LoVo (cell line): ENCODE data around the gene PNPLA6.

Experiments
- DNase-seq: peaks from one replicate; pipeline ENCODE4 v3.0.0-alpha.2; 2016; ENCODE audit warnings: low spot score

PNPLA6 gene

DNA sequence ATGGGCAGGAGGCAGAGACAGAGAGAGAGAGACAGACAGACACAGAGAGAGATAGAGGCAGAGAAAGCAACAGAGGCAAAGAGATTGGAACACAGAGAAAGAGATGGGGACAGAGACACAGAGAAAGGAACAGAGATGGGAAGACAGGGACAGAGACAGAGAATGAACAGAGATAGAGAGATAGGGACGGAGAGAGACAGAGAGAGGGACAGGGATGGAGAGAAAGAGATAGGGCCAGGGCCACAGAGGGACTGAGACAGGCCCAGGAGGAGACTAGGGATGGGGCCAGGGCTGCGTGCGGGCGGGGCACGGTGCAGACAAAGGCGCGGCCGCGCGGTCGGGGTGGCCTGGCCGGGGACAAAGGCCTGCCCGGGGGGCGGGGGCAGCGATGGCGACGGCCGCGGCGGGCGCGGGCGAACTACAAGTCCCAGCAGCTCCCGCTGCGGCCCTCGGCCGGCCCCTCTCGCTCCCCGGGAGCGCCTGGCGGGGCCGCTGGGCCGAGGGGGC lies 19.8 kb upstream of the PNPLA6 start, which contains the start of gene ZNF358:
Gene ZNF358, plus strand, starts transcription at position 459 of the 507 bp plus-strand sequence. CDS start 3,140 bp downstream, outside the sequence.
- DNase-seq, result peak; percentile 75

DNA sequence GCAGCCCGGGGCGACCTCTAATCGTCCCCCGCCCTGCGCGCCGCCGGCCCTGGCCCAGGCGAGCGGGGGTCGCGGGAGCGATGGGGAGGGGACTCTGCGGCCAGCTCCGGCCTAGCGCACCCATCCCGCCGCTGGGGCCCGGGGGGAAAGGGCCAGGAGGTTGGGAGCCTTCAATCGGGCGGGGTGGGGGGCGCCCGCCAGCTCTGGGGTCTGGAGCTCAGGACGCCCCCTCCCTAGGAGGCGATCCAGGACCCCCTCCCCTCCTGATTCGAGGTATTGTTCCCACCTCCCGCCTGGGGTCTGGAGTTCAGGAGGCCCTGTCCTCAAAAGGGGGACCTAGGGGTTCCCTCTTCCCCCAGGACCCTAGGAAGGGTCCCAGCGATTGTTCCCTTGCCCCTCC lies 19.2 kb upstream of the PNPLA6 start:
- no peak for DNase-seq

GRCh38 chr19:7516878-7517277 lies 18.6 kb upstream of the PNPLA6 start:
- no peak for DNase-seq

GRCh38 chr19:7519361-7520130 lies 16.0 kb upstream of the PNPLA6 start:
- DNase-seq, result no peak

DNA sequence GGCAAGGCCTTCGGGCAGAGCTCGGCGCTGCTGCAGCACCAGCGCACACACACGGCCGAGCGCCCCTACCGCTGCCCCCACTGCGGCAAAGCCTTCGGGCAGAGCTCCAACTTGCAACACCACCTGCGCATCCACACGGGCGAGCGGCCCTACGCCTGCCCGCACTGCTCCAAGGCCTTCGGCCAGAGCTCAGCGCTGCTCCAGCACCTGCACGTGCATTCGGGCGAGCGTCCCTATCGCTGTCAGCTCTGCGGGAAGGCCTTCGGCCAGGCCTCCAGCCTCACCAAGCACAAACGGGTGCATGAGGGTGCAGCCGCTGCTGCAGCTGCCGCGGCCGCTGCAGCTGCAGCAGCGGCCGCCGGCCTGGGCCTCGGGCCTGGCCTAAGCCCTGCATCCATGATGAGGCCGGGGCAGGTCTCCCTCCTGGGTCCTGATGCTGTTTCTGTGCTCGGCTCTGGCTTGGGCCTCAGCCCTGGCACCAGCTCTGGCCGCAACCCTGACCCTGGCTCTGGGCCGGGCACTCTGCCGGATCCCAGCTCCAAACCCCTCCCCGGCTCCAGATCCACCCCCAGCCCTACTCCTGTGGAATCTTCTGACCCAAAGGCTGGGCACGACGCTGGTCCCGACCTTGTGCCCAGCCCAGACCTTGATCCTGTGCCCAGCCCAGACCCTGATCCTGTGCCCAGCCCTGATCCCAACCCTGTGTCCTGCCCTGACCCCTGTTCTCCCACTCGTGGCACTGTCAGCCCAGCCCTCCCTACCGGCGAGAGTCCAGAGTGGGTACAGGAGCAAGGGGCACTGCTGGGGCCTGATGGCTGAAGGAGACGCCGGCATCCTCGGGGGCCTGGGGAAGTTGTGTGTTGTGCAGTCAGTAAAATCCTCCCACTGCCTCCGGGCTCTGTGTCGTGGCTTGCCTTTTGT lies 15.1 kb upstream of the PNPLA6 start:
- DNase-seq, result no peak

DNA sequence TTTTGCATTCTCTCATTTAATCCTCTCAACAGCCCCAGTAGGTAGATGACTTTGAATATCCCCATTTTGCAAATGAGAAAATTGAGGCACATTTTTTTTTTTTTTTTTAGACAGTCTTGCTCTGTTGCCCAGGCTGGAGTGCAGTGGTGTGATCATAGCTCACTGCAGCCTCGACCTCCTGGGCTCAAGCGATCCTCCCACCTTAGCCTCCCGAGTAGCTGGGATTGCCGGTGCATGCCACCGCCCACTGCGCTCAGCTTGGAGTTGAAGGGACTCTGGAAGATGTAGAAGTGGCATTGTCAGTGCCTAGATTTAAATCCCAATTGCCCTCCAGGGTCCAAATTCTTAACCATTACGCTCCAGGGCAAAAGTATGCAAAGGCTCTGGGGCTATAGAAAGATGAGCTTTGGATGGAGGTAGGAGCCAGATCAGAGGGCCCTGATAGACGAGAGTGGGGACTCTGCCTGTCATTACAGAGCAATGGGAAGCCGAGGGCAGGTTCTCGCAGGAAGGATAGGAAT lies 13.9 kb upstream of the PNPLA6 start:
- DNase-seq, result no peak

DNA sequence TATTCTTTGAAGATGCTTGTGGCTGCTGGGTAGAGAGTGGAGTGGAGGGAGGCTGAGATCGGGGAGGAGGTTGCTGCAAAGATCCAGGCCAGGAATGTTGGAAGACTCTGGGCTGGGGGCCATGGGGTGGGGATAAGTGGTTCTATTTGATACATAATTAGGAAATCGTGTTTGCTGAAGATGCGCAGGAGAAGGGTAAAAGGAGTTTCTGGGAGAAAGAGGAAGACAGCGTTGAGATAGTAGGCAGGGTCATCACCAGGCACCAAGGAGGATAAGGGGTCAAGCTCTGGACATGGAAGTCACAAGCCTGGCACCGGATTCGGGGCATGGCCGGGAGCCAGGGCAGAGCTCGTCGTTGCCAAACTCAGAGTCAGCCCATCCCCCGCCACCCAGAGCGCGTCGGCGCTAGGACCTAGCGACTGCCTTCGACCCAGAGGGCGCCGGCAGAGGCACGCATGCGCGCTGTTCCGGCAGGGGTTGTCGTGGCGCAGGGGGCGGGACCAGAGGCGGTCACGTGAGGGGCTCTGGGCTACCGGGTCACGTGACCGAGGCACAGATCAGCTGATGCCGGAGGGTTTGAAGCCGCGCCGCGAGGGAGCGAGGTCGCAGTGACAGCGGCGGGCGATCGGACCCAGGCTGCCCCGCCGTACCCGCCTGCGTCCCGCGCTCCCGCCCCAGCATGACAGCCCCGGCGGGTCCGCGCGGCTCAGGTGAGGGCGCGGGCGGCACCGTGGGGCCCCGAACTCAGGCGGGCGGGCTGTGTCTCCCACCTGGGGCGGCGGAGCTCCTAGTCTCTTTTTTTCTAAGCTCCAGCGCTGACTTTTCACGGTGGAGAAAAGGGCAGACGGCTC lies 13.2 kb upstream of the PNPLA6 start, which contains the start of gene MCOLN1:
Gene MCOLN1, plus strand, starts transcription at position 553 of the 851 bp plus-strand sequence. Its CDS starts 127 bp downstream, at position 680.
- DNase-seq, result peak; percentile 98

GRCh38 chr19:7522923-7523667 lies 12.4 kb upstream of the PNPLA6 start:
- no peak for DNase-seq

DNA sequence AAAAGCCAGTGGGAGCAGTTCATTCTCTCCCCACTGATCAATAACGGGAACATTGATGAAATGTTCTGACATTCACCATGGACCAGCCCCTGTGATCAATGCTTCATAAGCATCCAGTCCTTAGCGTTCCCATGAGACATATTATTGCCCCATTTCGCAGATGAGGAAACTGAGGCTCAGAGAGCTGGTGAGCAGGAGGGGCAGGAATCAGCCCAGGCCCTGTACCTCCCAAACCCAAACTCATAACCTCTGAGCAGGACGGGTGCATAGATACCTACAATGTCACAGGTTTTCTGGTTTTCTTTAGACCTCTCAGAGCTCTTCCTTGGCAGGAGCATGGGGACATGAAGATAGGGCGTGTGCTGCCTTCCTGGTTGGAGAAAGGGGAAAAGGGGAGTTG lies 11.0 kb upstream of the PNPLA6 start:
- no peak for DNase-seq

DNA sequence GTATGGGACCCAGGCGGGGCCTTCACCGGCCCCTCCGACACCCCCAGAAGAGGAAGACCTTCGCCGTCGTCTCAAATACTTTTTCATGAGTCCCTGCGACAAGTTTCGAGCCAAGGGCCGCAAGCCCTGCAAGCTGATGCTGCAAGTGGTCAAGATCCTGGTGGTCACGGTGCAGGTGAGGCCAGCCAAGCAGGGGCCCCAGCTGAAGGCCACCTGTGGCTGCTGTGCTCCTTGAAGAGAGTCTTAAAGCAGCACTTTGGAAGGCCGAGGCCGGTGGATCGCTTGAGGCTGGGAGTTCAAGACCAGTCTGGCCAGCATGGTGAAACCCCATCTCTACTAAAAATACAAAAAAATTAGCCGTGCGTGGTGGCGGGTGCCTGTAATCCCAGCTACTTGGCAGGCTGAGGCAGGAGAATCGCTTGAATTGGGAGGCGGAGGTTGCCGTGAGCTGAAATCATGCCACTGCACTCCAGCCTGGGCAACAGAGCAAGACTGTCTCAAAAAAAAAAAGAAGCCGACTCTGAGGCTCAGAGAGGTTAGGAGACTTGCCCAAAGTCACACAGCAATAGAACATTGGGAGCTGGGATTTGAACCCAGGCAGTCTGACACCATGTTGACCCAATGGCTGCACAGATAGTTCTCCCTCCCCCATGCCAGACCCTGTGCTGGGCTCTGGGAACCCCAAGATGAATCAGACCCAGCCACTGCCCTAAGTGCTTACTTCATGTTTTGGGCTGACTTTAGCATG lies 10.4 kb upstream of the PNPLA6 start:
- DNase-seq, result no peak

GRCh38 chr19:7526059-7526929 lies 9.2 kb upstream of the PNPLA6 start:
- no peak for DNase-seq

GRCh38 chr19:7527516-7528191 lies 7.9 kb upstream of the PNPLA6 start:
- DNase-seq, result no peak

GRCh38 chr19:7528192-7528519 lies 7.4 kb upstream of the PNPLA6 start:
- DNase-seq, result no peak

- no peak for DNase-seq
Observed at GRCh38 chr19:7528522-7529245, 6.8 kb upstream of the PNPLA6 start.

- DNase-seq, result no peak
Observed at GRCh38 chr19:7529246-7529600, 6.3 kb upstream of the PNPLA6 start.

DNA sequence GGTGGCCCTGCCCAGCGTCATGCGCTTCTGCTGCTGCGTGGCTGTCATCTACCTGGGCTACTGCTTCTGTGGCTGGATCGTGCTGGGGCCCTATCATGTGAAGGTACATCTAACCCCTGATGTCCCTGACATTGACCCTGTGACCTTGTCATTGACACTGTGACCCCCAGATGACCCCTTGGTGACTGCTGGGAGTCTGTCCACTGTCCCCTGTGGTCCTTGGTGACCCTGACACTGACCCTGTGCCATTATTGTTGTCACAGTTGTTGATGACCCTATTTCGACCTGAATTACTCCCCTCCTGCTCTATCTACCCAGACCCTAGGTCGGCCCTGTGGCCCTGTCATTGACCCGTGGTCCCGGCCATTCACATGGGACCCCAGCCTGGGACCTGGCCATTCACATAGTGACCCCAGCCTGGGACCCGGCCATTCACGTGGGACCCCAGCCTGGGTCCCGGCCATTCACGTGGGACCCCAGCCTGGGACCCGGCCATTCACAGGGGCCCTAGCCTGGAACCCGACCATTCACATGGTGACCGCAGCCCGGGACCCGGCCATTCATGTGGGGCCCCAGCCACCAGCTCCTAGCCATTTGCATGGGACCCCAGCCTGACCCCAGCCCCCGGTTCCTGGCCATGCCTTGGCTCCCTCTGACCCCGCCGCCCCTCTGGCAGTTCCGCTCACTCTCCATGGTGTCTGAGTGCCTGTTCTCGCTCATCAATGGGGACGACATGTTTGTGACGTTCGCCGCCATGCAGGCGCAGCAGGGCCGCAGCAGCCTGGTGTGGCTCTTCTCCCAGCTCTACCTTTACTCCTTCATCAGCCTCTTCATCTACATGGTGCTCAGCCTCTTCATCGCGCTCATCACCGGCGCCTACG lies 5.7 kb upstream of the PNPLA6 start:
- DNase-seq, result no peak

- DNase-seq, result no peak
Observed at GRCh38 chr19:7533281-7533885, 2.1 kb upstream of the PNPLA6 start.
